ENCODE results near the gene TRIM58. TPM values are rescaled to one million over a fixed set of nuclear protein-coding genes. Genes with fewer than 3 reads are reported as not detected.

Gene TRIM58
- polyA plus RNA-seq, 1 experiment, result not detected

DNA sequence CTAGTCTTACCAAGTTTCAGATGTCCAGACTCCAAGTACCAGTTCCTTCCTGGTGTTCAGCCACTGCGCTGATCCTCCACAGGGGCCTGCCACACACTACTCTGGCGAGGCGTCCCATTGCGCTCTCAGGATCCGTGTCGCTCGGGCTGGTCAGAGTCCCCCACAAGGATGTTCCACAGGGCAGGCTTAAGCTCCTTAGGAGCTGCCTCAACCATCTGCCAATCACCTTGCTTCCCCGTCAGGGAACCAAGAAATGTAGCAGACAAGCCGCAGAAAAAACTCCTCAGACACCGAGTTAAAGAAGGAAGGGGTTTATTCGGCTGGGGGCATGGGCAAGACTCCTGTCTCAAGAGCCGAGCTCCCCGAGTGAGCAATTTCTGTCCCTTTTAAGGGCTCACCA, 48.2 kb downstream of the TRIM58 start:
- POLR2A ChIA-PET, result no interaction called here
- Histone ChIP-seq H3K4me3 (ENCODE audit: low read depth, low read length) (no peak overlapping the region), H3K27me3 (ENCODE audit: control insufficient read depth, insufficient read depth, low read length) (no peaks in the 10 kb centered on the region), H3K36me3 (ENCODE audit: control insufficient read depth, insufficient read depth, low read length) (no peaks in the 10 kb centered on the region)
- no peak for DNase-seq (ENCODE audit: low read depth)
- CTCF ChIA-PET, result no interaction called here
- TF ChIP-seq, protein P1, sequence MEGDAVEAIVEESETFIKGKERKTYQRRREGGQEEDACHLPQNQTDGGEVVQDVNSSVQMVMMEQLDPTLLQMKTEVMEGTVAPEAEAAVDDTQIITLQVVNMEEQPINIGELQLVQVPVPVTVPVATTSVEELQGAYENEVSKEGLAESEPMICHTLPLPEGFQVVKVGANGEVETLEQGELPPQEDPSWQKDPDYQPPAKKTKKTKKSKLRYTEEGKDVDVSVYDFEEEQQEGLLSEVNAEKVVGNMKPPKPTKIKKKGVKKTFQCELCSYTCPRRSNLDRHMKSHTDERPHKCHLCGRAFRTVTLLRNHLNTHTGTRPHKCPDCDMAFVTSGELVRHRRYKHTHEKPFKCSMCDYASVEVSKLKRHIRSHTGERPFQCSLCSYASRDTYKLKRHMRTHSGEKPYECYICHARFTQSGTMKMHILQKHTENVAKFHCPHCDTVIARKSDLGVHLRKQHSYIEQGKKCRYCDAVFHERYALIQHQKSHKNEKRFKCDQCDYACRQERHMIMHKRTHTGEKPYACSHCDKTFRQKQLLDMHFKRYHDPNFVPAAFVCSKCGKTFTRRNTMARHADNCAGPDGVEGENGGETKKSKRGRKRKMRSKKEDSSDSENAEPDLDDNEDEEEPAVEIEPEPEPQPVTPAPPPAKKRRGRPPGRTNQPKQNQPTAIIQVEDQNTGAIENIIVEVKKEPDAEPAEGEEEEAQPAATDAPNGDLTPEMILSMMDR (IDR thresholded peaks at IDR 0.05; ENCODE audit: insufficient read depth, low read depth, low read length), result no peak

DNA sequence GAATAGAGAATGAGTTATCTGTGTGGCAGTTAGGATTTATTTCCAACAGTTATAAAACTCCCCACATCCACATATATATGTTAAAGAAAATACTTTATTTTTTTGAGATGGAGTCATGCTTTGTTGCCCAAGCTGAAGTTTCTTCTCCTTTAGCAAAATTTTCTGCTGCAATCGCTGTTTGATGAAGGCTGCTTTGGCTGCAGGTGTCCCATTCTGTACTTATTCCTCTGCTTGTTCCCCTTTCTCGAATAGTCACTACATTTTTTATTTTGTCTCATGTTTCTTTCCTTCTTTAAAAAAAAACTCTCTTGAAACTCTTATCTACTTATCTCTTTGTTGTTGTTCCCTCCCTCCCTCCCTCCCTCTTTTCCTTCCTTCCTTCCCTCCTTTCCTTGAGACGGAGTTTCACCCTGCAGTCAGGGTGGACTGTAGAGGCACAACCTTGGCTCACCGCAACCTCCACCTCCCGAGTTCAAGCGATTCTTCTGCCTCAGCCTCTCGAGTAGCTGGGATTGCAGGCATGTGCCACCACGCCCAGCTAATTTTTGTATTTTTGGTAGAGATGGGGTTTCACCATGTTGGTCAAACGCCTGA, 49.0 kb downstream of the TRIM58 start:
- POLR2A ChIA-PET, result no interaction called here
- CTCF ChIA-PET, result no interaction called here
- no peak for DNase-seq (ENCODE audit: low read depth)

DNA sequence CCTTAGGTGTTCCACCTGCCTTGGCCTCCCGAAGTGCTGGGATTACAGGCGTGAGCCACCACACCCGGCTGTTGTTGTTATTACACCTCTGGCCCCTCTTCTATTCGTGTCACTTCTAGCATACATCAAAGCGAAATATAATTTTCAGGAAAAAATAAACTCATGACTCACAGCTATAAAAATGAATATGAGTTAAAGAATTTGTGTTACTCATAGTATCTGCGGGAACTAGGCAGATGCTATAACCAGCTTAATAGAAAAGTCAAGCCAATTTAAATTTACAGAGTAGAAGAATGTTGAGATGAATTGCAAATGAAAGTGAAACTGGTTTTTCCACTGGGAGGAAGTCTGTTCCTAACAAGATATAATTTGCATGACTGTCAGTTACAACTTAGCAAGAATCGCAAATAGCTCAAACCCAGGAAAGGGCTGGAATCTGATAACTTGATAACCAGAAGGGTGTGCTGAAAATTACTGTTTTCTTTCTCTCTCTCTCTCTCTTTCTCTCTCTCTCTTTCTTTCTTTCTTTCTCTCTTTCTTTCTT, 49.6 kb downstream of the TRIM58 start:
- Histone ChIP-seq H3K27me3 (ENCODE audit: control insufficient read depth, insufficient read depth, low read length) (no peaks in the 10 kb centered on the region), H3K36me3 (ENCODE audit: control insufficient read depth, insufficient read depth, low read length) (no peaks in the 10 kb centered on the region), H3K4me3 (ENCODE audit: low read depth, low read length) (no peak overlapping the region)
- POLR2A ChIA-PET, result no interaction called here
- TF ChIP-seq, protein P1 (IDR thresholded peaks at IDR 0.05; ENCODE audit: insufficient read depth, low read depth, low read length), result no peak
- peak; percentile 4 for DNase-seq (ENCODE audit: low read depth)
- CTCF ChIA-PET, result no interaction called here

More for the DNA sequence above, 49.0 kb downstream of the TRIM58 start:
- H3K4me3 ChIP-seq (ENCODE audit: low read depth, low read length), result no peak overlapping the region
- TF ChIP-seq, protein P1 (IDR thresholded peaks at IDR 0.05; ENCODE audit: insufficient read depth, low read depth, low read length), result no peak
- no peaks in the 10 kb centered on the region for H3K36me3 ChIP-seq (ENCODE audit: control insufficient read depth, insufficient read depth, low read length)
- H3K27me3 ChIP-seq (ENCODE audit: control insufficient read depth, insufficient read depth, low read length), result no peaks in the 10 kb centered on the region

DNA sequence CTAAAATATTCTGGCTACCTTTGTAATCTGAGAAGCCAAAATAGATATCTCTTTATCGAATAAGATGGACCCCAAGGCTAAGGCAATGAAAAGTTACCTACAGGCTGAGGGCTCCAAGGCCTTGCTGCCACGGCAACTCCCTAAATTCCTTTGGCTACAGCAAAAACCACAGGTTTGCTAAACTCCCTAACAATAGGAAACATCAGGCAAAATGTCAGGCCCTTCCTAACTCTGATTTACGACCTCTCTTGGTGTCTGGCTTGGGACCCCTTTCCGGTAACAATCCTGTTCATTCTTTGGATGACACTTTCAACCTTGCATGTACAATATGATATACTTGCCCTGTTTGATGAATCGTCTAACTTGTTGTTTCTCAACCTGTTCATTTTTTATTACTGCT, 51.8 kb downstream of the TRIM58 start:
- H3K27me3 ChIP-seq (ENCODE audit: control insufficient read depth, insufficient read depth, low read length), result no peaks in the 10 kb centered on the region
- DNase-seq (ENCODE audit: low read depth), result no peak
- no peaks in the 10 kb centered on the region for H3K36me3 ChIP-seq (ENCODE audit: control insufficient read depth, insufficient read depth, low read length)
- TF ChIP-seq, protein P1 (IDR thresholded peaks at IDR 0.05; ENCODE audit: insufficient read depth, low read depth, low read length), result no peak
- CTCF ChIA-PET, result no interaction called here
- POLR2A ChIA-PET, result no interaction called here
- no peak overlapping the region for H3K4me3 ChIP-seq (ENCODE audit: low read depth, low read length)

DNA sequence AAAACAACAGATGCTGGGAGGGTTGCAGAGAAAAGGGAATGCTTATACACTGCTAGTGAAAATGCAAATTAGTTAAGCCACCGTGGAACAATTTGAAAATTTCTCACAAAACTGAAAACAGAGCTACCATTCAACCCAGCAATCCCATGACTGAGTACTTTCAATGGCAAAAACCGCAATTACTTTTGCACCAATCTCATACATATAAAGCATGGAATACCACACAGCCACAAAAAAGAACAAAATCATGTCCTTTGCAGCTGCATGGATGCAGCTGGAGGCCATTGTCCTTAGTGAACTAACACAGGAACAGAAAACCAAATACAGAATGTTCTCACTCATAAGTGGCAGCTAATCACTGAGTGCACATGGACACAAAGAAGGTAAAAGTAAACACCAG, 56.8 kb downstream of the TRIM58 start:
- no peak overlapping the region for H3K4me3 ChIP-seq (ENCODE audit: low read depth, low read length)
- CTCF ChIA-PET, result no interaction called here
- H3K27me3 ChIP-seq (ENCODE audit: control insufficient read depth, insufficient read depth, low read length), result no peaks in the 10 kb centered on the region
- DNase-seq (ENCODE audit: low read depth), result no peak
- POLR2A ChIA-PET, result no interaction called here
- TF ChIP-seq, protein P1 (IDR thresholded peaks at IDR 0.05; ENCODE audit: insufficient read depth, low read depth, low read length), result no peak
- no peaks in the 10 kb centered on the region for H3K36me3 ChIP-seq (ENCODE audit: control insufficient read depth, insufficient read depth, low read length)

All from BJ (cell line).